Activated CD8-positive, alpha-beta memory T cell treated with anti-CD3 and anti-CD28 coated beads, Interleukin-2, amount 50 U/mL, for 48 hours (primary cell): Measurements from ENCODE around the gene ST6GAL1.

Source experiments
- DNase-seq: peaks from one replicate; pipeline ENCODE4 v3.0.0-alpha.2; 2020

ST6GAL1 gene

DNA sequence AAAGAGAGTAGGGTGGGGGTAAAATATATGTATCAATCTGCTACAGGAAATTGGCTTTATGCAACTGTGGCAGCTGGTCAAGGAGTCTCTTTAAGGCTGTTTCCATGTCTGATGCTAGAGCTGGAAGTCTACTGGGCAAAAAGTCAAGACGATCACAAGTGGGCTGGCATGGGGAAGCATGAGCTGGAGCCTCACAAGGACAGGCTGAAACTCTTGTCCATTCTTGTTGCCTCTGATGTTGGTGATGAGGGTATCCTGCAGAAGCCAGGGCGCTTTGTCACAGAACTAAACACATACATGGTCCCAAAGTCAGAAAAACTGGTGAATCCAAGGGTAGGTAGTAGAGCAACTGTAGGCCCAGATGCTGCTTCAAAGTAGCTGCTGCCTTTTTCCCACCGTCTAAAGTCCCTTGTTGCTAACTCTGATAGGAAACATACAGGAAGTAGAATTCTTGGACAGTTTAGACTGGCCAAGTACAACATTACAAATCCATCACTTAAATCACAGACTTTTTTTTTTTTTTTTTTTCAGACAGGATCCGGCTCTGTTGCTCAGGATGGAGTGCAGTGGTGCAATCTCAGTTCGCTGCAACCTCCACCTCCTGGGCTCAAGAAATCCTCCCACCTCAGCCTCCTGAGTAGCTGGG, 154.8 kb downstream of the ST6GAL1 start:
- no peak for DNase-seq

DNA sequence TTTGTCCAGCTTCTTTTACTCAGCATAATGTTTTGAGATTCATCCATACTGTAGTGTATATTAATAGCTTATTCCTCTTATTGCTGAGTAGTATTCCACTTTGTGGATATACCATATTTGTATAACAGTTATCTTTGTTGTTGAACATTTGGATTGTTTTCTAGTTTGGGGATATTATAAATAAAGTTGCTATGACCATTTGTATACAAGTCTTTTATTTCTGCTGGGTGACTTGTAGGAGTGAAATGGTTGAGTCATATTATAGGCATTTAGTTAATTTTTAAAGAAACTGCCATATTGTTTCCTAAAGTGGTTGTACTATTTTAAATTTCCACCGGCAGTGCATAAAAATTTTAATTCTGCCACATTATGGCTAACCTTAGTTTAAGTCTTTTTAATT, 155.6 kb downstream of the ST6GAL1 start:
- no peak for DNase-seq

DNA sequence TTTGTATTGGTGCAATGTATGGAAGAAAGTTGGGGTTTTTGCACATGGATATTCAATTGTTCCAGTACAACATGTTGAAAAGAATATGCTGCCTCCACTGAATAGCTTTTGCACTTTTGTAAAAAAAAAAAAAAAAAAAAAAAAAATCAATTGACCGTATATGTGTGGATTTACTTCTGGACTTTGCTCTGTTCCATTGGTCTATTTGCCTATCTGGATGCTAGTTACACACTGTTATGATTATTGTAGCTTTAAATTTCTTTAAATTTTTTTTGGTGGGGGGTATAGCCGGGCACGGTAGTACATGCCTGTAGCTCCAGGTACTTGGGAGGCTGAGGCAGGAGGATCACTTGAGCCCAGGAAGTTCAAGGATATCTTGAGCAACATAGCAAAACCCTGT, 156.5 kb downstream of the ST6GAL1 start:
- no peak for DNase-seq

DNA sequence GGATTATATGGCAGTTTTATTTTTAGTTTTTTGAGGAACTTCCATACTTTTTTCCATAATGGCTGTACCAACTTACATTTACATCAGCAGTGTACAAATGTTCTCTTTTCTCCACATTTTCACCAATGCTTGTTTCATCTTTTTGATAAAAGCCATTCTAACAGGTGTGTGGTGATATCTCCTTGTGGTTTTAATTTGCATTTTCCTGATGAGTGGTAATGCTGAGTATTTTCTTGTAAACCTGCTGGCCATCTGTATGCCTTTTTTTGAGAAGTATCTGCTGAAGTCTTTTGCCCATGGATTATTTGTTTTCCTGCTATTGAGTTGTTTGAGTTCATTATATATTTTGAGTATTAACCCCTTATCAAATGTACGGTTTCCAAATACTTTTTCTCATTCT, 158.4 kb downstream of the ST6GAL1 start:
- DNase-seq = no peak

DNA sequence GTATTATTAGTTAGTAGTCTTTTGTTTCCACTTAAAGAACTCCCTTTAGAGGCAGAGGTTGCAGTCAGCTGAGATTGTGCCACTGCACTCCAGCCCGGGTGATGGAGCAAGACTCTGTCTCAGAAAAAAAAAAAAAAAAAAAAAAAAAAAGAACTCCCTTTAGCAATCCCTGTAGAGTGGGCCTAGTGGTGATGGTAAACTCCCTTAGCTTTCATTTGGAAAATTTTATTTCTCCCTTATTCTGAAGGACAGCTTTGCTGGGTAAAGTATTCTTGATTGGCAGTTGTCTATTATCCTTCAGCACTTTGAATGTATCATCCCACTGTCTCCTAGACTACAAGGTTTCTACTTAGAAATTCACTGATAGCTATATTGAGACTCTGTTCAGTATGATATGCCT, 163.0 kb downstream of the ST6GAL1 start:
- DNase-seq = no peak

DNA sequence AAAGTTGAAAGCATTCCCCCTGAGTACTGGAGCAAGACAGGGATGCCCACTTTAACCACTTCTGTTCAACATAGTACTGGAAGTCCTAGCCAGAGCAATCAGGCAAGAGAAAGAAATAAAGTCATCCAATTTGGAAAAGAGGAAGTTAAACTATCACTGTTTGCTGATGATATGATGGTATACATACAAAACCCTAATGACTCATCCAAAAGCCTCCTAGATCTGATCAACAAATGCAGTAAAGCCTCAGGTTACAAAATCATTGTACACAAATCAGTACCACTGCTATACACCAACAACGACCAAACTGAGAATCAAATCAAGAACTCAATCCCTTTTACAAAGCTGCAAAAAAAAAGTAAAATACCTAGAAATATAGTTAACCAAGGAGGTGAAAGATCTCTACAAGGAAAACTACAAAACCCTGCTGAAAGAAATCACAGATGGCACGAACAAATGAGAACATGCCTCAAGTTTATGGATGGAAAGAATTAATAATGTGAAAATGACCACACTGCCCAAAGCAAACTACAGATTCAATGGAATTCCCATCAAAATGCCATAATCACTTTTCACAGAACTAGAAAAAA, 168.7 kb downstream of the ST6GAL1 start:
- DNase-seq = no peak

DNA sequence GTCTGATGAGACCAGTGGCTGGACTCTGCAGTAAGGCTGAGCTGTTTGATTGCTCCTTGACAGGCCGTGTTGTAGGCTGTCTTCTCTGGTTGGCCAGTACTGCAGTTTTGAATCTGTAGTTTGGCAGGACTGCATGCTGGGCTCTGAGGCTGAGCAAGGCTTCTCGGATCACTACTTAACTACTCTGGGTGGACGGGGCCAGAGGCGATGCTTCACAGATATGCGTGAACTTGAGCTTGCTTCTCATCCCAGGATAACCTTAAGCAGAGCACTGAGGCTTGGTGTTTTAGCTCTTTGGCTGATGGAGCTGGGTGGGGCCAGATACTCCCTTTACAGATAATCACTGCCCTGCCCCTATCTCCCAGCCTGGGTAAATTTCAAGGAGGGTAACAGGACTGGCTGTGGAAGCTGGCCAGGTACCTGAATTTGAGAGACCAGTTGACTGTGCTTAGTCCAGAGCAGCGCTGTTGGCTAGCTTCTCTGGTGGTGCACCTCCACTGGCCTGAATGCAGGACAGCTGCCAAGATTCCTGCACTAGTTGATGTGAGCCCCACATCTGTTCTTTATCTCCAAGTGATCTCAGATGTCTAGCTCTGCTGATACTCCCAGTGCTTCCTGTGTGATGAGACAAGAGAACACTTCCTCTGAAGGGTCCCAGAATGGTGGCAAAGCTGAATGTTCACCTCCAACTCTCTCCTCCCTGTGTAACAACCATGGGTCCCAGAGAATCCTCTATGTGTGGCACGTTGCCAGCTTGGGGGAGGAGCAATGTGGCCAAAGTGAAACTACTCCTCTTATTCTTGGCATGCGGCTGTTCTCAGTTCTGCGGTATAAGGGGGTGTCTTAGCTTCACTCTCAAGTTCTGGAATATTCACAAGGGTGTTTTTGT, 171.1 kb downstream of the ST6GAL1 start:
- no peak for DNase-seq

DNA sequence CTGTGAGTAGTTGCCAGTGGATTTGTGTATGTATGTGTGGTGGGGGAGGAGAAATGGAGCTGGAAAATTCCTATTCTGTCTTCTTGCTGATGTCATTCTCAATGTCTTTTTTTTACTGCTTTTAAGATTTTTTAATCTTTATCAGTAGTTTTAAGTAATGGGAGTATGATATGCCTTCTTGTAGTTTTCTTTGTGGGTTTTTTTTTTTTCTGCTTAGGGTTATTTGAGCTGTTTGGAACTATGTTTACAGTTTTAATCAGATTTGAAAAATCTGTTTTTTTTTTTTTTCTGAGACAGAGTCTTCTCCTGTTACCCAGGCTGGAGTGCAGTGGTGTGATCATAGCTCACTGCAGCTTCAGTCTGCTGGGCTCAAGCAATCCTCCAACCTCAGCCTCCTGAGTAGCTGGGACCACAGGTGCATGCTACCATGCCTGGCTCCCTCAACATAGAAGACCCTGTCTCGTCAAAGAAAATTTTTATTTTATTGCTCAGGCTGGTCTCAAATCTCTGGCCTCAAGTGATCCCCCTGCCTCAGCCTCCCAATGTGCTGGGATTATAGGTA, 171.8 kb downstream of the ST6GAL1 start:
- DNase-seq = no peak

DNA sequence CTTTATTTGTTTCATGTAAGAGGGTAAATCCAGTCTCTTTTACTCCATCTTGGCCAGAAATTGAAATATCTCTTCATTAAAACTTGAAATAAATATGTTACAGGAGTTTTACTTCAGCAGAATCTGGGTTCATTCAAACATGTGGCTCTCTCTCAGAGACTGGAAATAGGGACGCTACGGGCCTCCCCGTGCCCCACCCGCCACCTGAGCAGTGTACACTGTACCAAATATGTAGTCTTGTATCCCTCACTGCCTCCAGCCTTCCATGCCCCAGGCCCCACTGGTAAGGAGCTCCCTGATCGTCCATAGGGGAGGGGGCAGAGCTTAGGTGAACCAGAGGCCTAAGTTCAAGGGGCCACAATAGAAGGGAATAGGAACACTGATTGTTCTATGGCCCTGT, 172.9 kb downstream of the ST6GAL1 start:
- no peak for DNase-seq

DNA sequence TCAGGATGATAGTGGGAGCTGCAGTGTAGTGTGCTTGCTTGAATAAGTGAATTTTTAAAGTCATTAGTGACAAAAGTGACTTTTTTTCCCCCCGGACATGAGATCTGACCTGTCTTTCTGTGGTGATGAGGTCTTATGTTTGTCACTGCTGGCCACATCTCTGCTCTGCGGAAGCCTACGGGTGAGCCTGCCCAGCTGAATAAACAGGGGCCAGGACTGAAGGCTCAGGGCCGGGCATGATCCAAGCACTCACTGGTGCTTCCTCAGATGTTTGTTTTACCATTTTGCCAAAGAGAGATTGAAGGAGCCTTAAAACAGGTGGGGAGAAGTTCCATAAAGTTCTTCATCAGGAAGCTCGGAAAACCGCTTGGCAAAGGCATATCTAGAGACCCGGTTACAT, 174.0 kb downstream of the ST6GAL1 start:
- DNase-seq = no peak

DNA sequence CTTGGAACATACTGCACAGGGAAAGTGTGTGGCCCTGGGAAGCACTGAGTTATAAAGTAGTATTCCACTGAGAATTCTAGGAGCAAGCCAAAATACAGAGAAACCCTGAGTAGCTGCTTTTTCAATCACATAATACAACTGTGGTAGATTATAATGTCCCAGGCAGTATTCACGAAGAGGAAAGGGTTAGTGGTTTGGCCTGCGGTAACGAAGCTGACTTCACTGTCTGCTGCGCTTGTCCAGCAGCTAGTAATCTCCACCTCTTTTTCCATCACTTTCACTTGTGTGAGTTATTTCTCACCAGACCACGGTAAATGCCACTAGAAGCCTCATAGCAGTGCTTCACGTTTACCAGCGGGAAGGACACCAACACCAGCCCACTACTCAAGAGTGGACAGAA, 174.6 kb downstream of the ST6GAL1 start:
- DNase-seq = no peak

DNA sequence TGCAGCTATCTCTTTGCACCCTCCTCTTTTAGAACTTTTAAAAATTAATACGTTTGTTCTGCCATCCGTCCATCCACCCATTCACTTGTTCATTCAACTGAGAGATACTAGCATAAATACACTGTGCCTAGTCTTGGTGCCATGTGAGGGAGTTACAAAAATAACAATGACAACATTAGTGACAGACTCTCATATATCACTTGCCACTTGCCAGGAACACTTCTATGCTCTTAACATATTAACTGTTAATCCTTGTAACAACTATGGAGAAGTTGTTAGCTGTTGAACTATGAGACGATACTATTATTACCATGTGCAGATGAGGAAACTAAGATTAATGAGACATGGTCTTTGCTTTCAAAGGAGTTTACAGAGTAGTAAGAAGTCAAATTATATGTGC, 175.4 kb downstream of the ST6GAL1 start:
- DNase-seq = no peak

DNA sequence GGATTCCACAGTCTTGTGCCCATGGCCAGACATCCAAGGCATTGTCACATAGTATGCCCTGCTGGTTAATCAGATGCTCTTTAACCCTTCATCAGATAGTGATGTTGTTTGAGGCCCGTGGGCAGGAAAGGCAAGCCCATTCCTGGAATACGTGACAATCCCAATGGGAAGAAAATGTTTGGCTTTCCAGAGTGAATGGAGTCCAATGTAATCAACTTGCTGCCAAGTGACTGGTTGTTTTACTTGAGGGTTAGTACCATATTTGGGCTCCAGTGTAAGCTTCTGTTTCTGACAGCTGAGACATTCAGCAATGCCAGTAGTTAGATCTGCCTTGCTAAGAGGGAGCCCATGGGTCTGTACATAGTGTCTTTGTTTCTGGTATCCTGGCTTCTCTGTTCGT, 177.7 kb downstream of the ST6GAL1 start:
- DNase-seq = no peak

DNA sequence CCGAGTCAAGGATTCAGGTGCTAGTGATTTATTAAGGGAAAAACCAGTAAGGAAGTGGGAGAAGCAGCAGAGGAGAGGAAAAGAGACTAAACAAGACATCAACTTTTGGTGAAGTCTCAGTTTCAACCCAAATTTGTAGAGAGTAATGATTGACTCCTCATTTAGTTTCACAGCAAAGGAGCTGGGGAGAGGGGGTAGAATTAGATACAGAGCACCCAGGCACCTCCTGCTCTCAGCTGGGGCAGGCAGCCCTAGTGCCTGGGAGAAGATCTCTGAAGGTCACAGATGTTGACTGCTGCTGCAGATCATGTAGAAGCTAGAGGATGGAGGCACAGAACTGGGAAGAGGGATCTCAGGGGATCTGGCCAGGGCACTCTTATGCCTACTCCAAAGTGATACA, 179.8 kb downstream of the ST6GAL1 start:
- DNase-seq = no peak

DNA sequence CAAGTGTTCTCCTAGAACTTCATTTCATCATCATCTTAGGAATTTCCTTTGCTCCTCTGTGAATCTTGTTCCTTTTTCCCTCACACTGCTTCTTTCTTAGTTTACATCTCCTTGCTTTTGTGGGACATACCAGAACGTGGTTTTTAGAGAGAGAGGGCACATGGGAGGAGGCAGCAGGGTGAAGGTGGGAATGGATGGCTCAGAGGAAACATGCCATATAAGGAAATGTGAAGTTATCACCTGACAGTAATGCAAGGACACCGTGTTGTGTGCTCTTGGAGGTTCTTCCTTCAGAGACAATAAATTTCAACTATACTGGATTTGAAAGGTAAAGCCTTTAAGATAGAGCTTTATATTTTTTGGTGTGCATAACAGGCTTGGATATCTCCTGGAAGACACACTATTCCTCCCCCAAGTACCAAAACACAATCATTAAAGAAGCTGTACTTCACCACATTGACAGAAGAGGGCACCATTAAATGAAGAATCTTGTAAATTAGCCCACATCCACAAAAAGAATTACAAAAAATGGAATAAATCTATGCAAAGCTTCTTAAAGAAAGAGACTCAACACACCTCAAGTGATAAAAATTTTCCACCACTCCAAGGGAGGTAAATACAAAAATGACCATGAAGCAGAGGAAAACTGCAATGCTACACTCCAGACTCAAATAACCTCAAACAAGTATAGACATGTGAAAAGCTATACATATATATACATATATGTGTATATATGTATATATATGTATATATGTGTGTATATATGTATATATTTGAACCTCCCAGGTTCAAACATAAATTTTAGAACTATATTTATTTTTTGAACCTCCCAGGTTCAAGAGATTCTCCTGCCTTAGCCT, 182.8 kb downstream of the ST6GAL1 start:
- DNase-seq = no peak

DNA sequence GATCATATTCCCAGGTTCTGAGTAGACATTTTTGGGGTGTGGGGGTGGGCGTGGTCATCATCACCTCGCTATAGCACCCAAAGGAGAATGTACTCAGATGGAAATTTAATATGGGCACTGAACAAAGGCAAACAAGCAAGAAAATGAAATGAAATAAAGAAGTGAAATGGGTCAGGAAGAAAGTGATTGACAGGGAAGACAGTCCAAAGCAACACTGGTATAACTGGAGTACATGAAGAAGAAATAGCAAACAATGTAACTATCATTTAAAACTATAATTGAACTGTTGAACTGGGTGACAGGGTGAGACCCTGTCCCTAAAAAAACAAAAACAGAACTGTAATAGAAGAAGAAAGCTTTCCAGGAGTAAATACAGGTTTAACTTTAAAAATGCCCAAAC, 184.2 kb downstream of the ST6GAL1 start:
- no peak for DNase-seq

DNA sequence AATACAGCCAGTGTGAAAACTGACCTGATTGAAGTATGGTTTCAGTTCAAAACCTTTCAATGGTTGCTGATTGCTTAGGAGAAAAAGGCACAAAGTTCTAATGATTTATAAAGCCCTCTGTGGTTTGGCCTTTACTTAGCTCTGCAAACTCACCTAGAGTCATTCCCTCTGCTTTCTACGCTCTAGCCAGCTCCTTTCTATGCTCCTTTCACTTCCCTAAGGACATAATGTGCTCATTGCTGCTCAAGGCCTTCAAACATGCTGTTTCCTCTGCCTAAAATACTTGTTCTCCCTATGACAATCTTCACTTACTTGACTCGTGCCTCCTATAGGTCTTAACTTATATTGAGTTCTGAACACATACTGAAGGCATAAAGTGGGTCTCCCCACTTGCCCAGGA, 190.0 kb downstream of the ST6GAL1 start:
- DNase-seq = no peak

DNA sequence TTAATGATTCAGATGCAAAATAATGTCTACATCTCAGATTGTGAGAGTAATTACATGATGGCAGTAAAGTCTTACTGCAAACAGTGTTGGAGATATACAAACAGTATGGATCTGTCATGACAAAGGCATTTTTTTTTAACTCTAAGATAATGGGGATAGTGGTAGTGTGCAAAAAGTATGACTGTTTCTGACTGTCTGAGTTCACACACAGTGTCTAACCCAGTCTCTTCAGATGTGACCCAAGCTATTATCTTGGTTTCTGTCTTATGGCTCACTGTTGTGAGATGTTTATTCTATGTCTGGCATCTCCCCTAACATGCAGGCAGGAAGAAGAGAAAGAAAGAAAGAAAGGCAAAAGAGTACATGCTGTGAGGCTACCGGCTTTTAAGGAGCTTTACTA, 191.9 kb downstream of the ST6GAL1 start:
- DNase-seq = no peak

DNA sequence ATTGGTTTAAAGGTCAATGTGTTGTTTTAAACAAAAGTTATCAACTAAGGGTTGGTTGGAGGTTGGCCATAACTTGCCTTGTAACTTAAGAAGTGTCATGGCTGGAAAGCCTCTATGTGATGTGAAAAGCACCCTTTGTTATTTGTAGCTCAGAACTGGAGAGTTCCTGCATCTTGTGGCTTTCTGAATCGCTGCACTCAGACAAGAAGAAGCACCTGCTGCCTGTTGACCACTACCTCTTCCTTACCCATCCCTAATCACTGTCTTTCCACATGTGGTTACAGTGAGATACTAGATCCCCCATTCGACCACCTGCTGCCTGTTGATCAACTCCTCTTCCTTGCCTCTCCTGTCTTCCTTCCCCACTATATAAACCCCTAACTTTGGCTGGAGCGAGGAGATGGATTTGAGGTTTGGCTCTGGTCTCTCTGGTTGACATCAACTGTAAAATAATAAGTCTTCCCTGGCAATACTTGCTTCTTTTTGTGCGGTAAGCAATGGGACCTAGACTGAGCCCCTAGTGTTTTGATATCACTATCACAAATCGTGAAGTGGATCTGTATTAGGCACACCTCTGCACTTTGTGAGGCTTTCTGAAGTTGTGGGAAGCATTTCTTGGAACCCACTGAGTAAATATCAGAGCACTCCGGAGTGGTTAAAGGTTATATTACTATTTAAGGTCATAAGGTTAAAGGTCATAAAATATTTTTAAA, 195.1 kb downstream of the ST6GAL1 start:
- no peak for DNase-seq
